T-helper 9 cell (primary cell): ENCODE measurements around the gene MED17.
"Not testable (repeated sequence)": the region's sequence is repeated elsewhere in the genome, so short reads cannot be mapped to it uniquely, and the experiment has no call there.

Source experiments
- DNase-seq: peaks from one replicate; pipeline ENCODE4 v3.0.0-alpha.2; 2020

The MED17 gene

DNA sequence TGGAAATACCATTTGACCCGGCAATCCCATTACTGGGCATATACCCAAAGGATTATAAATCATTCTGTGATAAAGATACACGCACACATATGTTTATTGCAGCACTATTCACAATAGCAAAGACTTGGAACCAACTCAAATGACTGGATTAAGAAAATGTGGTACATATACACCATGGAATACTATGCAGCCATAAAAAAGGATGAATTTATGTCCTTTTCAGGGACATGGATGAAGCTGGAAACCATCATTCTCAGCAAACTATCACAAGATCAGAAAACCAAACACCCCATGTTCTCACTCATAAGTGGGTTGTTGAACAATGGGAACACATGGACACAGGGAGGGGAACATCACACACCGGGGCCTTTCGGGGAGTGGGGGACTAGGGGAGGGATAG lies 25.0 kb upstream of the MED17 start:
- DNase-seq, result not testable (repeated sequence)

DNA sequence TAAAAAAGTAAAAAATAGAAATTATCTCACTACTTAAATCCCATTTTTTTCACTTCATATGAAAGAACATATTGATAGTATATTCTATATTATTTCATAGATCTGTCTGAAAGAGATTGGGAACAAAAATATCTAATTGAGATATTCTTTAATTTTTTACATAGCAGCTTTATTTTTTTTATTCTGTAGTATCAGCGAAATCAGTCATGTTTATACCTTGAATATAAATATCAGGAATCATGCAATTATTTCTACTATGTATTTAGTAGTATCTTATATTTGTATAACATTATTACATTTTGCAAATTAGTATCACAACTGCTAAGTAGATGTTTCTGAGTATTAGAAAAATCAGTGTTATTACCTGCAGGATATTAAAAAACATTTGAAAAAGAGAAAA lies 22.2 kb upstream of the MED17 start:
- no peak for DNase-seq

DNA sequence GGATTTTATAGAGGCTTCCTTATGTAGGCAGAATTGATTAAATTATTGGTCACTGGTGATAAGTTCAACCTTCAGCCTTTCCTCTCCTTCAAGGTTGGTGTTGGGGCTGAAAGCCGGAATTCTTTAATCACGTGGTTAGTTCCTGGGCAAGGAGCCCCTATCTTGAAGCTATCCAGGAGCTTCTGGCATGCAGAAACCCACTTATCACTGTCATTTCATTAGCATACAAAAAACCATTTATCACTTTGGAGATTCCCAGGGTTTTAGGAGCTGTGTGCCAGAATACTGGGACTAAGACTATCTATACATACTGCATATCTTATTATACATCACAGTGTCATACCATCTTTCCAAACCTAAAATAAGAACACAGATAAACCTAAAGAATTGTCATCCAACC lies 18.5 kb upstream of the MED17 start:
- DNase-seq, result no peak

DNA sequence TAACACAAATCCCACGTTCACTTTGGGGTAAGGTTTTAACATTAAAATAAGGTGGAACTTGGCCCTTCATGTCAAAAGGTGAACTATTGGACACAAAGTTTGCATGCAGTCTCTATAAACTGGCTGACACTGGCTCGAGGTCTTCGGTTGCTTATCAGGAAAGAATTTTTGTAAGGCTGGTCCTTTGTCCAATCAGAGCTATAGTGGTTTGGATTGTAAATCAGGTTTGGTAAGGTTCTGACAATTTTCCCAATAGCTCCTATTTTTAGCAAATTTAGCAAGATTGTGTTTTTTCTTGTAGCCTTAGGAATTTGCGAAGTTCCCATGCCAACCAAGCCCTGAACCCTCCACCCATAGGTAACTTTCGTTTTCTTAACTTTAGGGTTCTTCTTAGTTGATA lies 17.6 kb upstream of the MED17 start:
- DNase-seq, result no peak

DNA sequence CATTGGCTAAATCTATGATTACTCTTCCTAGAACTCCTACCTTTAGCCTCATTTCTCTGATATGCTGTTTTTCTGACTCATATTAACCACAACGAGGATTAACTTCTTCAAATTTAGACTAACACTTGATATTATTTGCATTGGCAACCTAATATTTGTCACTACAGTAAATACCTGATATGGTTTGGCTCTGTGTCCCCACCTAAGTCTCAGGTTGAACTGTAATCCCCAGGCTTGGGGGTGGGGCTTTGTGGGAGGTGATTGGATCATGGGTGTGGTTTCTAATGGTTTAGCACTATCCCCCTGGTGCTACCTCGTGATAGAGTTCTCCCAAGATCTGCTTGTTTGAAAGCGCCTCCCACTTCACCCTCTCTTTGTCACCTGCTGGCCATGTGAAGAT lies 17.1 kb upstream of the MED17 start:
- no peak for DNase-seq

DNA sequence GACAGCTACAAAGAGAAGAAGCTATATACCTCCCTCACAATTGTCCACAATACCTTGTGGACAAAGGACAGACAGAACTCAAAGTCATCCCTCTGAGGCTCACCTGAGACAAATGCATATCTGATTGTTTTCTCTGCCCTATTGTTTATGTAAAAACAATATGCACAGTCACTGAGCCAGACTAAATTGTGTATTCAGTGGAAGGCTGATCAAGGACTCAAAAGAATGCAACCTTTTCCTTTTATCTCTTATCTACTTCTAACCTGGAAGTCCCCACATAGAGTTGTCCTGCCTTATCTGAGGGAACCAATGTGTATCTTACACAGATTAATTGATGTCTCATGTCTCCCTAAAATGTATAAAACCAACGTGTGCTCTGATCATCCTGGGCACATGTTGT lies 13.9 kb upstream of the MED17 start:
- DNase-seq, result no peak

DNA sequence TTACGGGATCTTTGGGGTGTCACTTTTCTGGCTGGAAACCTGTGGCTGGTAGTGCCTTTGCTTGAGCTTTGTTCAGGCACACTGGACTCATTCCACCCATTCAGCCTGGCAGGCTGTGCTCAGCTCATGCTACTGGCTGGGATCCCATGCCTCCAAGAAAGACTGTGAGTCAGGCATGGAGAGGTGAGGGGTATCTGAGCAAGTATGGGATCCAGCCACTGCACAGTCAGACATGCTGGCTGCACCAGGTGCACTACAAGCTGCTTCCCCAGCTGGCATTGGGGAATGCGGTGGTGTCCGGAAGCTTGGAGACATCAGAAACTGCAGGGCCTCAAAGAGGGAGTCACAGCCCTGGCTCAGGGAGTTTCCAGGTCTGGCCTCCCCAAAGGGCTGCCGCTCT lies 12.0 kb upstream of the MED17 start:
- no peak for DNase-seq

DNA sequence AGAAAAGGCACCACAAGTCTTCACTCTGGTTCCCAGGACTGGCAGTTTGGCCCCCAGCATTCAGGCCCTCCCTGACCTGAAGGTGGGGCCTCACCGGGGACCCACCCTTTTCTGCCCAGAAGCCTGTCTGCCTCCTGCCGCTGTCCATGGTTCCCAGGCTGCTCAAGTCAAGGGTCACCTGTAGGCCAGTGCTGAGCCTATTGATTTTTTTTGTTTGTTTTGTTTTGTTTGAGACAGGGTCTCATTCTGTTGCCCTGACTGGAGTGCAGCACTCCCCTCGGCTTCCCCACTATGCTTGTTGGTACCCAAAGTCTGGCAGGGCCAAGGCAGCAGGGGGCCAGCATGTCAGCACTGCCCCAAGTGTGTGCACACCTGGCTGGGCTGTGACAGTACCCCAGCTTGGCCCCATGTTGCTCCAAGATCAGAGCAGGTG lies 11.0 kb upstream of the MED17 start:
- DNase-seq, result no peak

DNA sequence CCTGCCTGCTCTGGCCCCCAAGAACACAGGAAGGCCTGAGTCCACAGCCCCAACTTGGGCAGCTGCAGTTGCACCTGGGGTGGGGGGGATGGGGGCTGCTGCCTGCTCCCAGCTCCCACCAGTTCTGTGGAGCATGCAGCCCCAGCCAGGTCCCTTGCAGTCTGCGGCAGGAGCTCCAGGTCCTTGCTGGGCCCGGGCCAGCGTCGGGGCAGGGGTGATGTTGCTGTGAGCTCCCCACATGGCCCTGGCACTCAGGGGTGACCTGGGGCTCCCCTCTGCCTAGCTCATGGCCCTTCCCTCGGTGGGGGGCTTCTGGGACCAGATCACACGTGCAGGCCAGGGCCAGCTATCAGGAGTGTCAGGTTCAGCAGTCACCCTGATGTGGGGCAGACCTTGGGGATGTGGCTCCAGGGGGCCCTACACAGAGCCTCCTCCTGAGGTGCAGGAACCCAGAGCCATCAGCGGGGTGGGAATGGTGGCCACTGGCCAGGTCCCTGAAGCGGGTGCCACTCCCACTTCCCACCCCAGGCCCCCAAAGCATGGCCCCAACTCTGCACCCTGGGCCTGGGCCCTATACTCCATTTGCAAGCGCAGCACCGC lies 10.4 kb upstream of the MED17 start:
- no peak for DNase-seq

DNA sequence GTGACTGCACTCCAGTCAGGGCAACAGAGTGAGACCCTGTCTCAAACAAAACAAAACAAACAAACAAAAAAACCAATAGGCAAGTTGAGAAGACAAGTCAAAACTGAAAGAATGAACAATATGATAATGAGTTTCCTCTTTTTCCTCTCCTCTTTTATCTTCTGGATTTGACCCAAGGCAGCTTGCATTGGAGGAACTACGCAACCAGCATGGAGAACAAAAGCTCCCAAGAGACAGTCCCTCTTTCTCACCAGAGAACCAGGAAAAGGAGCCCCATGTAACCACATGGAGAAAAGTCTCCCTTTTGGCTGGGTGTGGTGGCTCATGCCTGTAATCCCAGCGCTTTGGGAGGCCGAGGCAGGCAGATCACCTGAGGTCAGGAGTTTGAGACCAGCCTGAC lies 9.5 kb upstream of the MED17 start:
- DNase-seq, result not testable (repeated sequence)

DNA sequence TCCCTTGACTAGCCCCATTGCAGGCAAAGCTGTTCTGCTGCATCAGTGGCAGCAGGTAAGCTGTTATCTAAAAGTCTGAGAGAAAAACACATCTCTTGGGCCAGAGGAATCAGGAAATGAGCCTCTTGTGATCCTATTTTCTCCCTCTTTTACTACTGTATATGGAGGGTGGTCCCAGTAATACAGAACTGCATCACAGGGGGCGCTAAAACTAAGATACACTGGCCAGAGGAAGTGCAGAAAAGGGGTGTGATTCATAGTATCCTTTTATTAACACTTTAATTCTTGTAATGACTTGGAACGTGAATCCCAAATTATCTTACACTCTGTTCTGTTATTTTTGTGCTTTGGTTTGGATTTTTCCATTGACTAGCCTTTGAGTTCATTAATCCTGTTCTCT lies 8.8 kb upstream of the MED17 start:
- DNase-seq, result no peak

DNA sequence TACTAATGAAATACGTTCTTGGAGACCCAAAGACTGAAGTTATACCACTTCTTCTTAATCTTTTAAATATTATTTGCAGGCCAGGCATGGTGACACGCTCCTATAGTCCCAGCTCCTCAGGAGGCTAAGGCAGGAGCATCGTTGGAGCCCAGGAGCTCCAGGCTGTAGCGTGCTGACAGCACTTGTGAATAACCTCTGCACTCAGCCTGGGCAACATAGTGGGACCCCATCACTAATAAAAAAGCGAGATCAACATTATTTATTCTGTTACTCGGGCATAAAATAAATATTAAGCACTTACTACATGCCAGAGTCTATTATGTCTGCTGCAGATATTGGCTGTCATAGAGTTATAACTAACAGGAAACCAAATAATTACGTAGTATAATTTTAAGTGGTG lies 720 bp upstream of the MED17 start:
- DNase-seq, result no peak

DNA sequence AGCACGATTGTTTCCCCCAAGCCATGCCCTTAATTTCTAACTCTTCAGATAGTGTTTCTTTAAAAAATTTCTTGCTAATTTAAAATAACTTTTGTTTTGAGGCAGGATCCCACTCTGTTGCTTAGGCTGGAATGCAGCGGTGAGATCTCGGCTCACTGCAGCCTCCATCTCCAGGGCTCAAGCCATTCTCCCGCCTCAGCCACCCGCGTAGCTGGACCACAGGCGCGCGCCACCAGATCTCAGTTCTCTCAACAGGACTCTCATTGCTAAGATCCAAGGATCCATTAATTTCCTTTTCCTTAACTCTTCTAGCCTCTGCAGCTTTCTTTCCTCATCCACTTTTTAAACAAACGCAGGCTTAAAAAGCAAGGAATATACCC lies 327 bp upstream of the MED17 start:
- DNase-seq, result no peak

DNA sequence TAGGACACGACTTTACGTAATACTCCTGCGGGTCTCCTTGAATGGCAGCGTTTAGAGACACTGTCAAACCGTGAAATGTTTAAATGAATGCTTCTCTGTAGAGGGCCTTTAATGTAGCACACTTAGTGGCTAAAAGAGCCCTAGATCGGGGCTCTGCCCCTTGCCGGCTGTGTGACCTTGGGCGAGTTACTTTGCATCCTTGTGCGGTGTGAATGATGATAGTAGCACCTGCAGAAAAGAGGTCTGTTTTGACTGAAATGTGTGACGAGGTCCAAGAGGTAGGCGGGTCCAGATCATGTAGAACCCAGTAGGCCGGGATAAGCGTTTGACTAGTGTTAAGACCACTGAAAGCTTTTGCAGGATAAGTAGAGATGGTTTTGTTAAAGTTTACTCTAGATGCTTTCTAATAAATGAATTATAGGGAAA lies 866 bp downstream of the MED17 start:
- DNase-seq, result no peak

DNA sequence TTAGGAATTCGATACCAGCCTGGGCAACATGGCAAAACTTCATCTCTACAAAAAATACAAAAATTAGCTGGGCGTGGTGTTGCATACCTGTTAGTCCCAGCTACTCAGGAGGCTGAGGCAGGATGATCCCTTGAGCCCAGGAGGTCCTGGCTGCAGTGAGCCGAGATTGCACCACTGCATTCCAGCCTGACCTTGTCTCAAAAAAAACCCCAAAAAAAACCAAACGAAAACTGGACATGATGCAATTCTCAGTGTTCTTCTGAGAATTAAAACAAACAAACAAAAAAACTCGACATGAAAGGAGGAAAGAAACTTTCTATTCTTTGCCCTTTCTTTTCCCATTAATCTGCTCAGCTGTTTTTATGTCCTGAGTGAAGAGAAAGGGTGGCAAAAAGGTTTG lies 7.4 kb downstream of the MED17 start:
- DNase-seq, result no peak

DNA sequence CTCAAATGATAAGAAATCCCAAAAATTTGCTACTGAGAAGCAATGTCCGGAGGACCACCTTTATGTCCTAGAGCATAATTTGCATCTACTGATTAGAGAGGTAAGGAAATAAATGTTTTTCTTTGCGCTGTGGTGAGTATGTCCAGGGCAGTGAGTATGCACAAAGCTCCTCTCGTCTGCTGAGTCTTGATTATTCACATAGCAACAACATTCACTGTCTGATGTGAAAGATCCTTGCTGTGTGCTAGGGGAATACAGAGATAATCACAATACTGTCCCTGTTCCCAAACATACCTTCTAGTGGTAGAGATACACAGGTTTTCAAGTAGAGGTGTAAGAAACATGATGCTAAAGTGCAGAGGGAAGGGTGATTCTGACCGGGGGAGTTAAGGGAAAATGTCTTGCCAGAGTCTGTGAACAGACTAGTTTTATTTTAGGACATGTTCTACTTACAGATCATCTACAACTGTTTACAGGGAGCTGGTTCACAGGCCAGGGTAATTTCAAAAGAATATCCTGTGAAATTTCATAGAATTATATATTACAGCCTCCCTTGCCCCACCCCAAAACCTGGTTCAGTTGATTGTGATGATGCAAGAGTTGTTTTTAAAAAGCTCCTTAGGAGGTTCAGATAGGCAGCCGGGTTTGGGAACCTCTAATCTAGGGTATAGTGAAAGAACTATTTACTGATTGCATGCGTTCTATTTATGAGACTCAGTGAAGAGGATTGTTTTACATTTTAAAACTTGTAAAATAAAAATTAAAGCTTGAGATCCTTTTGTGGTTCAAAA lies 12.6 kb downstream of the MED17 start:
- DNase-seq, result no peak

DNA sequence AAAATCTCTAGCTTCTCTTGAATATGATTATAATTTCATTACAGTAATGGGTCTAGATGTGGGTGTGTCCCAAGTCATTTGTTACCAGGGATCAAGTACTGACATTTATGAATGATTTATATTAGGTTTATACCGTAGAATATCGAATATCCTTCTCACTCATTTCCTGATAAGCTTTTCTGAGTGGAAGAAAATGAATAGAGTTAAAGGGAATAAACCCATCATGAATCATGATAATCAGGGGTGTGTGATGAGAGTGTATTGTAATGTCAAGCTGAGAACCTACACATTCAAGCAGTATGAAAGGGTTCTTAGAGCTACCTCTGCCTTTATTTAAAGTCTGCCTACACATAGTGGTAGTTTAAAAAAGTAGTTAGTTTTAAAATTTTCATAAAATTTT lies 17.3 kb downstream of the MED17 start:
- DNase-seq, result no peak

DNA sequence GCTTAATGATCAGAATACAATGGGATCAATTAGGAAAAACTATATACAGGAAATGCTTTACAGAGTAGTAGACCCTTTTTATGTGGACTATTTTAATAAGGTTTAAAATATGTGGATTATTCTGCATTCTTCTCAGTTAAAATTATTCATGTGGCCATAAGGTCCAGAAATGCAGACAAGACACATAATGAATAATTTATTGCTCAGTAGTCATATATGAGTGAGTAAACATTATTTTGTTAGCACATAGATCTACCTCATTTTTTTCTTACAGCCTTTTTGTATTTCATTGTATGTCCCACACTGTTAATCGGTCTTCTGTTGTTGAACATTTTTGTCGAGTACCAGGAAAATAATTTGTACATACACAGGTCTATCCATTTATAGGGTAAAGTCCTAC lies 20.8 kb downstream of the MED17 start:
- DNase-seq, result no peak

DNA sequence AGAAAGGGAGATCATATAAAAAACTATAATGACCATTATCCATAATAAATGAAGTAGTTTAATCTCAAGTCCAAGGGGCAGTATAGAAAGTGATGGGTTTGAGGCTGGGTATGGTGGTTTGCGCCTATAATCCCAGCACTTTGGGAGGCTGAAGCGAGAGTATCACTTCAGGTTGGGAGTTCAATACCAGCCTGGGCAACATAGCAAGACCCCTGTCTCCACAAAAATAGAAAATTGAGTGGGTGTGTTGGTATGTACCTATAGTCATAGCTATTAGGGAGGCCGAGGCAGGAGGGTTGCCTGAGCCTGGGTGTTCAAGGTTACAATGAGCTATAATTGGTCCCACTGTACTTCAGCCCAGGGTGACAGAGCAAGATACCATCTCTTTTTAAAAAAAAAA lies 23.9 kb downstream of the MED17 start:
- no peak for DNase-seq

DNA sequence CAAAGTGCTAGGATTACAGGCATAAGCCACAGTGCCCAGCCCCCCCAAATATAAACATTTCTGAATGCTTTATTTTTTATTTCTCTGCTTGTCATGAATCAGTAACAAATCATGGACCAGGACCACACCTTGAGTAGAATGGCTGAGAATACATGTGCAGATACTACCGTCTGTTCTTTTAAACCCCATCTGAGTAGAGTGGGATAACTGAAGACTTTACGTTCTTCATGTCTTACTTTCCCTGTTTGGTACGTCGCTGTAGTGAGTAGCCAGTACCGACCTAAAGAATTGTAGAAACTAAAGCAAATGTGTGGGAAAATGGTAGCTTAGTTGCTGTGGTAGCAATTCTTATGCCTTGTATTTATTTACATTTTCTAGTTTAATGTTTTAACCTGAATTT lies 29.9 kb downstream of the MED17 start:
- no peak for DNase-seq

DNA sequence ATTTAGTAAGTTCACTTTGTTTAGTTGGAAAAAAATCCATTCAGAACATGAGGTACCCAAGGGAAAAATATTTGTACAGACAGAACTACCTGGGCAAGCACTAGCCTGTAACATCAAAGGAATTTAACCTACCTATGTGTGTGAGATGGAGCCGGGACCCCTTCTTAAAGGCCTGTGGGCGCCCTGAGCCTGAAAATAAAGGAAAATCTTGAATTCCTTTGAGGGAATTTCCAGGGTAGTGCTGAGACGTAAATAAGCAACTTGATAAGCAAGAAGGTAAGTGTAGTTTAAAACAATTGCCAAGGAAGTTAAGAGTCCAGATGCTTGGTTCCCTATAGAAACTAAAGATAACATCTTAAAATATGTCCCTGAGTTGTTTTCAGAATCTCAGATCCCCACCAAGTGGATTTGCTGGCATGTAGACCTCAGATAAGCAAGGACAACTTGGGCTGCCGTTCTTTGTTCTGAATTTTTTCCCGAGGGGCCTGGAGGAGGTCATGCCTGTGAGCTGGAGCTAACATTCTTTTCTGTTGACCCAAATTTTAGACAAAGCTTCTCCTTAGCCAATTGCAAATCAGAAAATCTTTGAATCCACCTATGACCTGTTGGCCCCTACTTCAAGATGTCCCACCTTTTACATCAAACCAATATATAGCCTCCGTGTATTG lies 31.0 kb downstream of the MED17 start:
- no peak for DNase-seq

DNA sequence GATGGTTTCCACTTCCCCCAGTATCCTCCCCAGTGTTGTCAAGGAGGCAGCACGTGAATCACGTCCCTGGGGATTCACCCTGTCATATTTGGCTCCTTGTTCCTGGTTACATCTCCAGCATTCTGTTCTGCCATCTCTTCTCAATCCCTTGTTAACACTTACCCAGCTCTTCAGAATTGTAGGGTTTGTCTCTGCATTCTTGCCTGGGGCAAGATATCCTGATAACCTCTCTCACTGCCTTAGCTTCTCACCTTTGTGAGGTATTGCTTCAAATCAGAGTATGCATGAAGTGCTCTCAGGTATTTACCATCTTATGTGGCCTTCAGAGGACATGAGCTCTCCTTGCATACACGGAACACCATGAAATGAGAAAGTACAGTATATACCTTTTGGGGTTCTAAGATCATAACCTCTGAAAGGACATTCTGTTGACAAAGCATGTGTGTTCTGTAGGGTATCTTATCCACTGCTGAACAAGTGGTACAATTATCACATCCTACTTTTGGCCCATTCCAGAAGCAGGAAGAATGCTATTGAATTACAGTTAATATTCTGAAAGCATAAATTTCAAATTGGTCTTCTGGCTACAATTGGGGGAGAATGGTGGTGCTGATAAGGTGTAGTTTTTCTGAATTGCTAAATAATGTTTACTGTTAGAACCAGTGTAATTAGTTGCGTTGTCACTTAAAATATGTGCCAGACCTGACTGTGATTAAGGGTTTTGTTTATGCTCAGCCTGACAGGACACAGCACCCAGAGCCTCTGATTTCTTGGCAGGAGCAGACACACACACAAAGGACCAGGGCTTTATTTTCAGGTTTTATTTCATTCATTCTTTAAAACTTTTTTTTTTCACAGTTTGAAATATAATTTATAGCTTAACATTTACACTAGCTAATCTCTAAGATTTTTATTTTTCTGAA lies 33.6 kb downstream of the MED17 start:
- no peak for DNase-seq
